ENCODE measurements around the gene TMEM115. TPM values are rescaled to one million over a fixed set of nuclear protein-coding genes. Genes with fewer than 3 reads are reported as not detected.

Gene TMEM115
- total and polyA plus RNA-seq, 2 of the 4 experiments (the other 2 are of a cell fraction) = 35.3 to 47.3 TPM

- intact Hi-C loops (cut with micrococcal nuclease) (no loop called here), dilution Hi-C loops (cut with HindIII; ENCODE audit: low sequenced_read_pairs, unreplicated experiment) (no loop called here), in situ Hi-C loops (cut with MboI; ENCODE audit: low sequenced_read_pairs) (no loop called here)
- Histone ChIP-seq H3K27me3 (ENCODE audit: control insufficient read depth, insufficient read depth, low read length) (no peaks in the 10 kb centered on the region), H3K36me3 (ENCODE audit: control insufficient read depth, insufficient read depth, low read length) (peaks cover 44% of the 10 kb centered on the region), H2BK120ac (ENCODE audit: low read depth, low read length) (no peak overlapping the region), H3K14ac (replicated peaks; ENCODE audit: low read depth, low read length) (0 out of 2 replicates have a peak overlapping the region, but pooled peaks have one; percentile 19), H3K9me1 (ENCODE audit: insufficient read depth, low read length) (peaks cover 21% of the 10 kb centered on the region), H3K9me3 (ENCODE audit: control insufficient read depth, insufficient read depth, low read length) (no peaks in the 10 kb centered on the region), H3K4me3 (ENCODE audit: insufficient read depth, low read depth, low read length) (no peak overlapping the region; the same call in 1 of the 2 replicates), H3K4ac (ENCODE audit: low read depth, low read length) (no peak overlapping the region), H2AK9ac (replicated peaks; ENCODE audit: low read depth, low read length, poor library complexity) (peak overlapping the region; percentile 59), H4K8ac (ENCODE audit: low read depth in 2 of 2, low read length in 2 of 2) (no peak overlapping the region), H4K91ac (ENCODE audit: insufficient read depth, low read depth, low read length) (no peak overlapping the region), H3K18ac (ENCODE audit: low read depth, low read length) (no peak overlapping the region), H2BK15ac (ENCODE audit: low read depth, low read length) (no peak overlapping the region), H4K5ac (ENCODE audit: low read depth, low read length) (no peak overlapping the region), H3K9ac (ENCODE audit: low read depth, low read length) (no peak overlapping the region), H3K79me1 (ENCODE audit: low read depth in 1 of 2, low read length in 2 of 2) (peaks cover 10 to 71% of the 10 kb centered on the region in 2 experiments), H2AFZ (replicated peaks; ENCODE audit: low read length, poor library complexity) (no peak overlapping the region), H3K56ac (ENCODE audit: extremely low read depth, insufficient read depth, low read length) (no peak overlapping the region), H2BK5ac (ENCODE audit: low read depth, low read length, poor library complexity, severe bottlenecking) (no peak overlapping the region), H3K4me2 (ENCODE audit: low read depth, low read length) (peak overlapping the region; percentile 94), H3K4me1 (ENCODE audit: control insufficient read depth, insufficient read depth, low read length) (peaks cover 32% of the 10 kb centered on the region), H4K20me1 (ENCODE audit: insufficient read depth, low read length) (peaks cover 53% of the 10 kb centered on the region), H2AK5ac (ENCODE audit: low read depth, low read length) (no peak overlapping the region), H3K27ac (ENCODE audit: insufficient read depth, low read length) (no peak overlapping the region), H3K23ac (ENCODE audit: low read depth, low read length) (peak overlapping the region; percentile 3; the same call in 1 of the 2 replicates), H2BK20ac (ENCODE audit: low read depth, low read length) (no peak overlapping the region)
- WGBS, 2 experiments (ENCODE audit: extremely low coverage in 2 of 2, insufficient read length in 1 of 2) = 49% methylated on average over 3 of the region's 5 CpGs; no CpG with 5 or more reads in 1 of the 2 experiments
- no TSS peak for BruUV-seq (replicated peaks)
- ATAC-seq (ENCODE audit: low read depth) (no peak), DNase-seq (no peak)
- CTCF ChIA-PET = no interaction called here
- POLR2A ChIA-PET (ENCODE audit: unreplicated experiment) = interaction anchor here (1.0 kb wide), 1 partner anchor 213 kb away, joined by 3 read pairs; the partner anchor contains the start of gene HEMK1
- no peak for TF ChIP-seq CHD1 (IDR thresholded peaks at IDR 0.05; ENCODE audit: low read depth, low read length)
- TF ChIP-seq MXI1 (IDR thresholded peaks at IDR 0.05; ENCODE audit: borderline replicate concordance, low read depth, low read length) = no peak
- no peak for TF ChIP-seq RCOR1 (IDR thresholded peaks at IDR 0.05; ENCODE audit: insufficient replicate concordance, low read length)
- no peak for TF ChIP-seq USF2 (IDR thresholded peaks at IDR 0.05; ENCODE audit: low read depth, low read length)
- TF ChIP-seq POLR2A (IDR thresholded peaks at IDR 0.05; ENCODE audit: low read depth, low read length) = no peak
- TF ChIP-seq RAD21 (IDR thresholded peaks at IDR 0.05; ENCODE audit: low read length) = no peak
- TF ChIP-seq RFX5 (IDR thresholded peaks at IDR 0.05; ENCODE audit: low read depth, low read length) = no peak
- no peak for TF ChIP-seq MAZ (IDR thresholded peaks at IDR 0.05; ENCODE audit: borderline replicate concordance, low read depth, low read length)
- TF ChIP-seq ELK1 (IDR thresholded peaks at IDR 0.05; ENCODE audit: borderline replicate concordance, low read depth, low read length) = no peak
- no peak for TF ChIP-seq MAFK (IDR thresholded peaks at IDR 0.05; ENCODE audit: low read depth, low read length)
- TF ChIP-seq FOS (IDR thresholded peaks at IDR 0.05; ENCODE audit: low read depth, low read length) = no peak
- no peak for TF ChIP-seq SMC3 (IDR thresholded peaks at IDR 0.05; ENCODE audit: low read depth, low read length)
- TF ChIP-seq BHLHE40 (IDR thresholded peaks at IDR 0.05; ENCODE audit: low read depth, low read length) = no peak
- no peak for TF ChIP-seq CTCF (conservative IDR thresholded peaks at IDR 0.05; ENCODE audit: low read depth, low read length)
- TF ChIP-seq NFE2L2 (IDR thresholded peaks at IDR 0.05; ENCODE audit: low read depth, low read length) = no peak
These were observed 3.3 kb downstream of the TMEM115 start for GRCh38 chr3:50355829-50356552.
